ENCODE results near the gene DLGAP4.

DLGAP4 gene

GRCh38 chr20:36435592-36436541, 129.7 kb downstream of the DLGAP4 start:
- Histone ChIP-seq H3K27me3 (ENCODE audit: insufficient read depth, poor library complexity, severe bottlenecking) (no peaks in the 10 kb centered on the region), H3K4me3 (replicated peaks; ENCODE audit: insufficient read depth, low read length) (no peak overlapping the region), H3K27ac (replicated peaks) (no peak overlapping the region)
- TF ChIP-seq REST (IDR thresholded peaks at IDR 0.05; ENCODE audit: insufficient replicate concordance, low read depth) (no peak), CTCF (IDR thresholded peaks at IDR 0.05; ENCODE audit: insufficient read depth, low read length) (no peak)
- DNase-seq (ENCODE audit: low read depth in 1 of 2, low spot score in 1 of 2) = peak; percentile 28 to 32

- TF ChIP-seq CTCF (IDR thresholded peaks at IDR 0.05; ENCODE audit: insufficient read depth, low read length) (peak; percentile 70), POLR2AphosphoS5 (IDR thresholded peaks at IDR 0.05; ENCODE audit: low read depth) (no peak)
- Histone ChIP-seq H3K27ac (replicated peaks) (no peak overlapping the region), H3K4me3 (replicated peaks; ENCODE audit: insufficient read depth, low read length) (no peak overlapping the region), H3K27me3 (ENCODE audit: insufficient read depth, poor library complexity, severe bottlenecking) (no peaks in the 10 kb centered on the region)
- peak in 1 of 2 experiments; percentile 50 for DNase-seq (ENCODE audit: low read depth in 1 of 2, low spot score in 1 of 2)
Measured at GRCh38 chr20:36439040-36439730, 133.0 kb downstream of the DLGAP4 start.

- no peak overlapping the region for H3K27ac ChIP-seq (replicated peaks)
- no peaks in the 10 kb centered on the region for H3K27me3 ChIP-seq (ENCODE audit: insufficient read depth, poor library complexity, severe bottlenecking)
- H3K4me3 ChIP-seq (replicated peaks; ENCODE audit: insufficient read depth, low read length) = no peak overlapping the region
- no peak for DNase-seq (ENCODE audit: low read depth in 1 of 2, low spot score in 1 of 2)
- no peak for TF ChIP-seq GABPA (IDR thresholded peaks at IDR 0.05; ENCODE audit: low read depth)
- TF ChIP-seq SPI1 (IDR thresholded peaks at IDR 0.05; ENCODE audit: borderline replicate concordance, low read depth) = no peak
Measured at GRCh38 chr20:36439731-36440072, 133.6 kb downstream of the DLGAP4 start.

GRCh38 chr20:36440370-36441026, 134.4 kb downstream of the DLGAP4 start:
- H3K27ac ChIP-seq (replicated peaks) = no peak overlapping the region
- TF ChIP-seq CTCF (IDR thresholded peaks at IDR 0.05; ENCODE audit: insufficient read depth, low read length) (no peak), GABPA (IDR thresholded peaks at IDR 0.05; ENCODE audit: low read depth) (no peak), SPI1 (IDR thresholded peaks at IDR 0.05; ENCODE audit: borderline replicate concordance, low read depth) (no peak), REST (IDR thresholded peaks at IDR 0.05; ENCODE audit: insufficient replicate concordance, low read depth) (no peak), POLR2AphosphoS5 (IDR thresholded peaks at IDR 0.05; ENCODE audit: low read depth) (no peak)
- no peak for DNase-seq (ENCODE audit: low read depth in 1 of 2, low spot score in 1 of 2)

More at GRCh38 chr20:36440370-36441026, 134.4 kb downstream of the DLGAP4 start:
- no peak overlapping the region for H3K4me3 ChIP-seq (replicated peaks; ENCODE audit: insufficient read depth, low read length)
- no peaks in the 10 kb centered on the region for H3K27me3 ChIP-seq (ENCODE audit: insufficient read depth, poor library complexity, severe bottlenecking)
